Peyer's patch (tissue), 4 donors: ENCODE data around the gene PTPRE.

Source experiments
- CTCF ChIP-seq, 6 experiments: fragments of 450-650 bp in 4 of 6; fragments of 200-600 bp in 2 of 6; sonication (generic) in 1 of 6; IDR thresholded peaks; one replicate each; pipeline ENCODE4 v1.5.1; 2017 to 2019; ENCODE audit warnings: antibody characterized with exemption in 6 of 6, mild to moderate bottlenecking in 3 of 6, moderate library complexity in 1 of 6
- POLR2A ChIP-seq, 2 donors: fragments of 450-650 bp; IDR thresholded peaks; one replicate each; pipeline ENCODE4 v1.5.1; 2017; ENCODE audit warnings: antibody characterized with exemption in 2 of 2, mild to moderate bottlenecking in 2 of 2, moderate library complexity in 2 of 2

GRCh38 chr10:128005858-128006257 lies 99.0 kb downstream of the PTPRE start:
- TF ChIP-seq CTCF (IDR thresholded peaks at IDR 0.05) (no peak), POLR2A (IDR thresholded peaks at IDR 0.05) (no peak)
